ENCODE results near the gene MACROD1.

Gene MACROD1, protein sequence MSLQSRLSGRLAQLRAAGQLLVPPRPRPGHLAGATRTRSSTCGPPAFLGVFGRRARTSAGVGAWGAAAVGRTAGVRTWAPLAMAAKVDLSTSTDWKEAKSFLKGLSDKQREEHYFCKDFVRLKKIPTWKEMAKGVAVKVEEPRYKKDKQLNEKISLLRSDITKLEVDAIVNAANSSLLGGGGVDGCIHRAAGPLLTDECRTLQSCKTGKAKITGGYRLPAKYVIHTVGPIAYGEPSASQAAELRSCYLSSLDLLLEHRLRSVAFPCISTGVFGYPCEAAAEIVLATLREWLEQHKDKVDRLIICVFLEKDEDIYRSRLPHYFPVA

DNA sequence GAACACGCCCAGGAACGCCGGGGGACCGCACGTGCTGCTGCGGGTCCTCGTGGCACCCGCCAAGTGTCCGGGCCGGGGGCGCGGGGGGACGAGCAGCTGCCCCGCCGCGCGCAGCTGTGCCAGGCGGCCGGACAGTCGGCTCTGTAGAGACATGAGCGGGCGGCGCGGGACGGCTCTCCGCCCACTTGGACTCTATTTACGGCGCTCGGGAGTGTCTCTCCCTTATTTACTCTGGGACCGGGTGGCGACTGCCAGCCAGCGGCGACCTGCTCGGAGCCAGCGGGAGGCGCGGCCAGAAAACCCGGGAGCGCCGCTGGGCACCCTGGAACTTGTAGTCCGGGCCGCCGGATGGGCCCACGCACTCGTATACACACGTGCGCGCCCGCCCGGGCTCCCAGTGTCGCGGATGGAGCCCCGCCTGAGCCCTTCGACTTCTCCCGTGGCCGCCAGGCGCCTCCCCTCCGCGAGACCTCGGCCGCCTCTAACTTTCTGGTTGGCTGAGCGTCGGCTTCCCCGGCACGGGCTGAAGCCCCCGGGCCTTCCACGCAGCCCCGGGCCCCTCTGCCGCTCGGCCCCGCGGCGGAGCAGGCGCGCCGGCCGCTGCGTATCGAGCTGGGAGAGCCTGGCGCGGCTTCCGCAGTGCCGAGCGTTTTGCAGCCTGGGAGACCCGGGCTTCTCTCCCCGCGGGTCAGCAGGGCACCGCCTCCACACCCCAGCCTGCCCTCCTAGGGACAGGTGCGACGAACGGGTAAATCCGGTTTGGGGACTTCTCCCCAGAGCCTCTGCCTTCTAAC is at the start of gene MACROD1:
Gene MACROD1 (minus strand): TSS at position 272 of the 794 bp plus-strand sequence. CDS start 119 bp downstream, at position 153.
- in situ Hi-C loops (cut with MboI; ENCODE audit: low sequenced_read_pairs): no loop called here

DNA sequence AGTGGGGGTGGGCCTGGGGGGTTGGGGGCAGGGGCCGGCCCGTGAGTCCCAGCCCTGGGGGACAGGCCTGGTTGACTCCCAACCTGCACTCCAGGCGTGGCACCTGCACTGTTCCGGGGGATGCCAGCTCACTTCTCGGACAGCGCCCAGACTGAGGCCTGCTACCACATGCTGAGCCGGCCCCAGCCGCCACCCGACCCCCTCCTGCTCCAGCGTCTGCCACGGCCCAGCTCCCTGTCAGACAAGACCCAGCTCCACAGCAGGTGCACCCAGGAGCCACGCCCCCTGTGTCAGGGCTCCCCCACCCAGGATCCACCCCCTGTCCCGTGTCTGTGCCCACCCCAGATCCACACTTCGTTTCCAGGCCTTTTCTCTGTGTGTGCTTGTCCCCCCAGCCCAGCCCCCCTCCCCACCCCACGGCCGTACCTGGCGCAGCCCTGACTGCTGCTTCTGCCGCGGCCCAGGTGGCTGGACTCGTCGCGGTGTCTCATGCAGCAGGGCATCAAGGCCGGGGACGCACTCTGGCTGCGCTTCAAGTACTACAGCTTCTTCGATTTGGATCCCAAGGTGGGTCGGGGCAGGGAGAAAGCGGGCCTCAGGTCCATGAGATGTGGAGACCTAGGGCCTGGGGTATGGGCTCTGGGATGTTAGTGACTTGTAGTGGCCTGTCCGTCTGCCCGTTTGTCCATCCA is 45.4 kb upstream of the MACROD1 start:
- H3K4me1 ChIP-seq: no peaks in the 10 kb centered on the region
- no peak overlapping the region for H3K4me3 ChIP-seq
- no peak for DNase-seq (ENCODE audit: low spot score in 2 of 2)
- no peaks in the 10 kb centered on the region for H3K9me3 ChIP-seq
- H3K36me3 ChIP-seq (replicated peaks): peaks cover 15% of the 10 kb centered on the region
- in situ Hi-C loops (cut with MboI; ENCODE audit: low sequenced_read_pairs): no loop called here
- H3K27me3 ChIP-seq (ENCODE audit: low read depth): no peaks in the 10 kb centered on the region

More for the DNA sequence above, at the start of gene MACROD1:
- H3K4me3 ChIP-seq: peak within 1 kb of the TSS; percentile 52
- peak; percentile 86 to 91 for DNase-seq (ENCODE audit: low spot score in 2 of 2)
- no peaks in the 10 kb centered on the region for H3K27me3 ChIP-seq (ENCODE audit: low read depth)
- H3K9me3 ChIP-seq: no peaks in the 10 kb centered on the region
- peaks cover 6% of the 10 kb centered on the region for H3K36me3 ChIP-seq (replicated peaks)
- H3K4me1 ChIP-seq: peaks cover 15% of the 10 kb centered on the region

DNA sequence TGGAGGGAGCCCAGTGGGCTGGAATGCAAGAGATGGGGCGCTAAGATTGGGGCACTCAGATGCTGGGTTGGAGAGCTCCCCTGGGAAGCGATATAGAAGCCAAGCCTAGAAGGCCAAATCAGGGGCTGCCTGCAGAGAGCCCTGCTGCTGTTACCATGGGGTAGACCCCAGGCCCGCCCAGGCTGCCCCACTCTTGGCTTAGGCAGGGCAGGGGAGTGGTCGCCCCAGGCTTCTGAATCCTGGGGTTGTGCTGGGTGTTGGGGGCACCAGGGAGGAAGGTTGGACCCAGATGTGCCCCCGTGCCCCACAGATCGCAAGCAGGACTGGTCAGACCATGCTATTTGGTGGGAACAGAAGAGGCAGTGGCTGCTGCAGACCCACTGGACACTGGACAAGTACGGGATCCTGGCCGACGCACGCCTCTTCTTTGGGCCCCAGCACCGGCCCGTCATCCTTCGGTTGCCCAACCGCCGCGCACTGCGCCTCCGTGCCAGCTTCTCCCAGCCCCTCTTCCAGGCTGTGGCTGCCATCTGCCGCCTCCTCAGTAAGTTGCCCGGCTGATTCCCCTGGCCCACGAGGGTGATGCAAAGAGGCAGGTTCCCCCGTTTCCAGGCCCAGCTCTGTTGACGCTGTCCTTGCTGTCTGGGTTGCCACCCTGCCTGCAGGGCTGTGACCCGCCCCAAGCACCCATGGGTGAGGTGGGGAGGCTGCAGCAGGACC is 44.5 kb upstream of the MACROD1 start:
- Histone ChIP-seq H3K9me3 (no peaks in the 10 kb centered on the region), H3K36me3 (replicated peaks) (peaks cover 23% of the 10 kb centered on the region), H3K27me3 (ENCODE audit: low read depth) (no peaks in the 10 kb centered on the region), H3K4me1 (no peaks in the 10 kb centered on the region), H3K4me3 (no peak overlapping the region)
- in situ Hi-C loops (cut with MboI; ENCODE audit: low sequenced_read_pairs): no loop called here
- no peak for DNase-seq (ENCODE audit: low spot score in 2 of 2)

DNA sequence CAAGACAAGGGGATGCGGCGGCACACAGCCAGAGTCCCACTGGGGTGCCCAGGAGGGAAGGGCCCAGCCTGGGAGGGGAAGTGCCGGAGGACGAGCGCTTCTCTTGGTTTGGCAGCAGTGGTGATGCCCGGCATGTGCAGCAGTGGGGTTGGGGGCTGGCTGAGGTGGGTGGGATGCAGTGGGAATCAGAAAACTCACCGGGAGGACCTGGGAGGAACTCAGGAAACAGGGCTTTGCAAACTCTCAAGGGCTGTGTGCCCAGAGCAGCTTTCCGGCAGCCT is 43.6 kb upstream of the MACROD1 start:
- Histone ChIP-seq H3K9me3 (no peaks in the 10 kb centered on the region), H3K27me3 (ENCODE audit: low read depth) (no peaks in the 10 kb centered on the region), H3K4me1 (no peaks in the 10 kb centered on the region), H3K36me3 (replicated peaks) (peaks cover 33% of the 10 kb centered on the region), H3K4me3 (no peak overlapping the region)
- in situ Hi-C loops (cut with MboI; ENCODE audit: low sequenced_read_pairs): no loop called here
- no peak for DNase-seq (ENCODE audit: low spot score in 2 of 2)

DNA sequence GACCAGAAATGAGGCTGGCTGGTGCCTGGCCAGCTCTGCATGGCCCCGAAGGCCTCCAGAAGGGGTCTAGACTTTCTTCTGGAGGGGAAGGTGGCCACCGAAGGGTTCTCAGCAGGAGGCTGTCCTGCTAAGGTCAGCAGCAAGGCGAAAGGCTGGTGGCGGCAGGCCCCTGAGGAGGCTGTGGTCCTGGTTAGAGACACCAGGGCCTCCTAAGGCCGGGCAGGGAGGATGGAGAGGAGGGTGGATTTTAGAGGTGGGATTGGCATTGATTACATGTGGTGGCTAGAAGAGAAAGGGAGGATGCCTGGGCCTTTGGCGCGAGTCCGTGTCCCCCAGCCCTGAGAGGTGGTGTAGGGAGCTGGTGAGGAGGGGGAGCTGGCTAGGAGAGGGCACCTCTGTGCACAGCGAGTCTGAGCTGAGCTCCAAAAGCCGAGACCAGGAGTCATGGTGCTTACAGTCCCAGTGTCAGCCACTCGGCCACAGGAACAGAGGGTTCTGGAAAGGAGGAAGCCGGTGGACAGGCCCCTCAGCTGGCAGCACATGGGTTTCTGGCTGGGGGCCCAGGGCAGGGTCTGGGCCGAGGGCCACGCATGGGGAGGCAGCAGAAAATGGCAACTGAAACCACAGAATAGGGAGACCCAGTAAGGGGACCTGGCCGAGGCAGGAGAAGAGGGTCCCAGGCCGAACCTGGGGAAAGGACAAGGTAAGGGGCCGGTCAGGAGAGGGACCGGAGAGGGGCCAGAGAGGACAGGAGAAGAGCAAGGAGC is 43.1 kb upstream of the MACROD1 start:
- H3K27me3 ChIP-seq (ENCODE audit: low read depth): no peaks in the 10 kb centered on the region
- H3K9me3 ChIP-seq: no peaks in the 10 kb centered on the region
- in situ Hi-C loops (cut with MboI; ENCODE audit: low sequenced_read_pairs): no loop called here
- no peaks in the 10 kb centered on the region for H3K4me1 ChIP-seq
- no peak overlapping the region for H3K4me3 ChIP-seq
- DNase-seq (ENCODE audit: low spot score in 2 of 2): no peak
- H3K36me3 ChIP-seq (replicated peaks): peaks cover 38% of the 10 kb centered on the region

DNA sequence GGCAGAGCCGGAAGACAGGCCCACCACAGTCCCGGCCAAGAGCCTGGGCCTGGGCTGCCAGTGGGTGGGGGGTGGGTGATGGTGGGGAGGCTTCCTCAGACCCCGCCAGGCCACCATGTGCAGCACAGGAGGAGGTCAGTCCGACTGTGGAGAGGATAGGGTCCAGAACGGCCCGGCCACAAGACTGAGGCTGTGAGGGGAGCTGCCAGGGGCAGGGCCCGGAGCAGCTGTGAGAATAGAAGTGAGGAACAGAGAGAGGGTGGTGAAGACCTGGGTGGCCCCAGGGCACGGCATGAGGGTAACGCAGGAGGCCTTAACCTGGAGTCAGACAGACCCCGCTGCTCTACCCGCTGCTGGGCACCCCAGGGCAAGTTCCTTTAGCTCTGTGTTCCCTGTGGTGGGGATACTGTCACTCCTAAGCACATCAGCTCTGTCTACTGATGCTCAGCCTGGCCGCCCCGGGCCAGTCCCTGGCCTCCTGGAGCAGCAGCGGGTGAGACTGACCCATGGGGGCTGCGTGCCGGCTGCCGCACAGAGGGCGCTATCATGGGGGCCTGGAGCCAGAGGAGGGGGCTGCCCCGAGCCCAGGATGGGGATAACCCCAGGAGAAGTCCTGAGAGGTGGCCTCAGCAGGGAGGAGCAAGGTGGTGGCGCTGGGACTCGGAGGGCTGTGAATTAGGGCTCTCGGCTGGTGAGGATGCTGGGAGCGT is 42.3 kb upstream of the MACROD1 start:
- H3K4me1 ChIP-seq: no peaks in the 10 kb centered on the region
- DNase-seq (ENCODE audit: low spot score in 2 of 2): no peak
- H3K4me3 ChIP-seq: no peak overlapping the region
- no peaks in the 10 kb centered on the region for H3K9me3 ChIP-seq
- in situ Hi-C loops (cut with MboI; ENCODE audit: low sequenced_read_pairs): no loop called here
- H3K36me3 ChIP-seq (replicated peaks): peaks cover 46% of the 10 kb centered on the region
- H3K27me3 ChIP-seq (ENCODE audit: low read depth): no peaks in the 10 kb centered on the region

DNA sequence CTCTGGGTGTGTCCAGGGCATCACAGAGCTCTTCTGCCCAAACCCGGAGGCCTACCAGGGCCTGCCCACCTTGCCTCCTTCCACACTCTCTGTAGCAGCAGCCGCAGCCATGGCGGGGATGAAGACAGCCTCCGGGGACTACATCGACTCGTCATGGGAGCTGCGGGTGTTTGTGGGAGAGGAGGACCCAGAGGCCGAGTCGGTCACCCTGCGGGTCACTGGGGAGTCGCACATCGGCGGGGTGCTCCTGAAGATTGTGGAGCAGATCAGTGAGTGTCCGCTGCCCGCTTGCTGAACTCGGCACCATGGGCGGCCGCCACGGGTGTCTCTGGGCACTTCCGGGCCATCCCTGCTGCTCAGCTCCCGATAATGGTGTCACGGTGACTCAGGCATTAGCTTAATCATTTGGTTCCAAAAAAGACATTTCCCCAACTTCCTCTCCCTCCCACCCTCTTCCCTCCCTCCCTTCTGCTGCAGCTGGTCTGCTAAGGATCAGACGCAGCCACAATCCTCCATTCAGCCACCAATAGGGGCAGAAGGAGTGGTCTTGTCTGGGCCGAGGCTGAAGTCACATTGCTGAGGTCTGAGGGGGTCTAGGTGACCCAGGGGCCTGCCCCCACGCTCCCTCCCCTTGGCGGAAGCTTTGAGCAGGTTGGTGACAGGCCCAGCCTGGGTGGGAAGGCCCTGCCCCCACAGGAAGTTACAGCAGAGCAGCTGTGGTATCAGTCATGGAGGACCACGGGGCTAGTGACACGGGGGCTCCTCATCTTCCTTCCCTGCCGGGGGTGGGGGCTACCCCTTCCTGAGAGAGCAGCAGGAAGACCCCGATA is 41.6 kb upstream of the MACROD1 start:
- Histone ChIP-seq H3K4me1 (no peaks in the 10 kb centered on the region), H3K4me3 (no peak overlapping the region), H3K9me3 (no peaks in the 10 kb centered on the region), H3K36me3 (replicated peaks) (peaks cover 53% of the 10 kb centered on the region), H3K27me3 (ENCODE audit: low read depth) (no peaks in the 10 kb centered on the region)
- in situ Hi-C loops (cut with MboI; ENCODE audit: low sequenced_read_pairs): no loop called here
- DNase-seq (ENCODE audit: low spot score in 2 of 2): no peak

DNA sequence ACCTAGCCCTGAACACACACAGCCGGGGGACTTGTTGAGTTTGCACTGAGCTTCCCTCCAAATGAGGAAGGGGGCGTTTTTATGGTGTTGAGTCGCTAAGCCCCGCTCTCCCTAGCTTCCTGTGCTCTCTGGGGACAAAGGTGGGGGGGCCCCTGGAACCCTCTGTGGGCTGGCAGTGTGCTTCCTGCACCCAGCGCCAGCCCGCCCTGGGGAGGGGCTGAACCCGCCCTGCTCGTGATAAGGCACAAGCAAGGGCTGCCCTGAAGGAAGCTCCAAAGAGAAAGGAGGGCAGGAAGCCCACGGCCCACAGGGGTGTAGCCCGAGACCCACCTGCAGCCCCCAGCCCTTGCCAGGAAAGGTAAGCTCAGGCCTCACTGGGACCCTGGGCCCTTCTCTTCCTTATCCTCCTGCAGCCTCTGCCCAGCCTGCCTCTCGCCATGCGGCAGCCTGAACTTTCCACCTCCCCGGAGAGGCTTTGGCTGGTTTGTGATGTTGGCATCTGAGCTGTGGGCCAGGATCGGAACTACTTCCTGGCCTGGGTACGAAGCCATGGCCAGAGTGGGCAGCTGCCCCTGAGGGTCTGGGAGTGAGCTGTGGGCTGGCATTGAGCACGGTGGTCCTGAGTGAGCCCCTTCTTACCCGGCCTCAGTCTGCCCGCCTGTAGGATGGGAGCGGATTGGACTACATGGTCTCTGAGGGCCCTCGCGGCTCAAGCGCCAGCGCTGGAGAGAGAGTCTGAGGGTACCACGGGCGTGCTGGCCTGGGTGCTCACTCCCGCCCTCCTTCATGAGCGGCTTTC is 40.7 kb upstream of the MACROD1 start, which contains the start of gene FERMT3:
Gene FERMT3 (plus strand): TSS at position 265 of the 799 bp plus-strand sequence. CDS start 644 bp downstream, outside the sequence.
- in situ Hi-C loops (cut with MboI; ENCODE audit: low sequenced_read_pairs): no loop called here
- no peak for DNase-seq (ENCODE audit: low spot score in 2 of 2)

DNA sequence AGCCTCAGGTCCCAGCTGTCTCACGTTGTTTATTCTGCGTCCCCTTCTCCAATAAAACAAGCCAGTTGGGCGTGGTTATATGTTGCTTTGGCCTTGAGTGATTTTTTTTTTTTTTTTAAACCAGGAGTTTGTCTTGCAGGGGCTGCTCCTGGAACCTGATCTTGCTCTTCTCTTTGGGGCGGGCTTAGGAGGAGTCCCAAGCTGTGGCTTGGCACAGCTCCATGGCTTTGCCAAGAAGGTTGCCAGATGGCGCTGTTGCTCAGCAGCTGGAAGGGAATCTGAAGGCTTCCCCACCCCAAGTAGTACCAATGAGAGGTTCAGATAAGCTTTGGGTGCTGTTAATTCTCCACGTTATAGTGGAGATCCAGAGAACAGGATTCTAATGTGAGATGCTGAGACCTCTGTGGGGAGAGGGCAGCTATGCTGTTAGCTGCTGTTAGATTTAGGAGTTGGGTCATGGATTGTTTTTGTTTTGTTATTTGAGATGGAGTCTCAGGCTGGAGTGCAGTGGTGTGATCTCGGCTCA is 38.6 kb upstream of the MACROD1 start:
- in situ Hi-C loops (cut with MboI; ENCODE audit: low sequenced_read_pairs): no loop called here
- H3K27me3 ChIP-seq (ENCODE audit: low read depth): no peaks in the 10 kb centered on the region
- no peak overlapping the region for H3K4me3 ChIP-seq
- peak; percentile 68 to 83 for DNase-seq (ENCODE audit: low spot score in 2 of 2)
- H3K4me1 ChIP-seq: no peaks in the 10 kb centered on the region
- H3K9me3 ChIP-seq: no peaks in the 10 kb centered on the region
- peaks cover 78% of the 10 kb centered on the region for H3K36me3 ChIP-seq (replicated peaks)

More for the DNA sequence above, 40.7 kb upstream of the MACROD1 start, which contains the start of gene FERMT3:
- peaks cover 57% of the 10 kb centered on the region for H3K36me3 ChIP-seq (replicated peaks)
- no peaks in the 10 kb centered on the region for H3K27me3 ChIP-seq (ENCODE audit: low read depth)
- H3K9me3 ChIP-seq: no peaks in the 10 kb centered on the region
- no peaks in the 10 kb centered on the region for H3K4me1 ChIP-seq
- no peak within 1 kb of the TSS for H3K4me3 ChIP-seq

DNA sequence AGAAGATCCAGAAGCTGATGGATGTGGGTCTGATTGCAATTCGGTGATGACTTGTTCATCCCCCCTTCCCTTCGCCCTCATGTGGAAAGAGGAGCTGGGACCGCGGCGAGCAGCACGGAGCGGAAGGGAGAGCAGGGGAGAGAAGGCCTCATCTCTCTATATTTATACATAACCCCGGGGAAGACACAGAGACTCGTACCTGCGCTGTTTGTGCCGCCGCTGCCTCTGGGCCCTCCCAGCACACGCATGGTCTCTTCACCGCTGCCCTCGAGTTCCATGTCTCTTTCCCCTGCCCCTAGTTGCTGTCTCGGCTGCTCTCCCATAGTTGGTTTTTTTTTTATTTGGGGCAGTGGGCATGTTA is 38.1 kb upstream of the MACROD1 start:
- Histone ChIP-seq H3K9me3 (no peaks in the 10 kb centered on the region), H3K4me1 (no peaks in the 10 kb centered on the region), H3K36me3 (replicated peaks) (peaks cover 81% of the 10 kb centered on the region), H3K4me3 (no peak overlapping the region), H3K27me3 (ENCODE audit: low read depth) (no peaks in the 10 kb centered on the region)
- in situ Hi-C loops (cut with MboI; ENCODE audit: low sequenced_read_pairs): no loop called here
- DNase-seq (ENCODE audit: low spot score in 2 of 2): no peak

DNA sequence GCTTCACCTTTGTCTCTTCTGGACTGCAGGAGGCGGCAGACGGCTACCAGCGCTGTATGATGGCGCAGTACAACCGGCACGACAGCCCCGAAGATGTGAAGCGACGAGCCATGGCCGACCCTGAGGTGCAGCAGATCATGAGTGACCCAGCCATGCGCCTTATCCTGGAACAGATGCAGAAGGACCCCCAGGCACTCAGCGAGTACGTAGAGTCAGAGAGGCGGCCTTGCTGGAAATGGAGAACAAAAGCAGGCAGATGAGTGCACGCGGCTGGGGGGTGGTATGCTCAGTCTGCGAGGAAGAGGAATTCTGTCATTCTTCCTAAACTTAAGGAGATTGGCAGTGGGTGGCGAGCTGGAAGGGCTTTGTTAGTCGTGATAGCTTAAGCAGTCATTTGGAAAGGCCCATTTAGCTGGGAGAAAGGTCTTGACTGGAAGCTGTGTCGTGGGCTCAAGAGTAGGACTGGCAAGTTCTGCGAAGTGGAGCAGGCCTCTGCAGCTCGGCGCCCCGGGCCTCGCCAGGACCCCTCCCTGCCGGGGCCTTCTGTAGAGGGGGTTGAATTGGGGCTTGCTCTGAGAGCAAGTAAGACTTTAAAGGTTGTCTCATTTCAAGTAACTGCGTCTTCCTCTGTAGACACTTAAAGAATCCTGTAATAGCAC is 37.6 kb upstream of the MACROD1 start:
- no peak for DNase-seq (ENCODE audit: low spot score in 2 of 2)
- Histone ChIP-seq H3K27me3 (ENCODE audit: low read depth) (no peaks in the 10 kb centered on the region), H3K4me3 (no peak overlapping the region), H3K9me3 (no peaks in the 10 kb centered on the region), H3K36me3 (replicated peaks) (peaks cover 85% of the 10 kb centered on the region), H3K4me1 (no peaks in the 10 kb centered on the region)
- in situ Hi-C loops (cut with MboI; ENCODE audit: low sequenced_read_pairs): no loop called here
